Neural progenitor cell (in vitro differentiated cells): ENCODE measurements around the gene HLA-DQB2.

Experiments used
- EZH2 ChIP-seq: fragments of 200-600 bp; sonication (generic); IDR thresholded peaks from 2 replicates; pipeline ENCODE4 v1.6.1; 2017; ENCODE audit warnings: antibody characterized with exemption, mild to moderate bottlenecking, moderate library complexity
- EZH2phosphoT487 ChIP-seq: fragments of 200-600 bp; sonication (generic); IDR thresholded peaks from 2 replicates; pipeline ENCODE4 v1.6.1; 2017; ENCODE audit warnings: antibody characterized with exemption
- TF ChIP-seq, protein P1 (sequence below): fragments of 200-600 bp; sonication (generic); IDR thresholded peaks from 2 replicates; pipeline ENCODE4 v1.5.1; 2017; ENCODE audit warnings: antibody characterized with exemption, mild to moderate bottlenecking

- TF ChIP-seq, protein P1, sequence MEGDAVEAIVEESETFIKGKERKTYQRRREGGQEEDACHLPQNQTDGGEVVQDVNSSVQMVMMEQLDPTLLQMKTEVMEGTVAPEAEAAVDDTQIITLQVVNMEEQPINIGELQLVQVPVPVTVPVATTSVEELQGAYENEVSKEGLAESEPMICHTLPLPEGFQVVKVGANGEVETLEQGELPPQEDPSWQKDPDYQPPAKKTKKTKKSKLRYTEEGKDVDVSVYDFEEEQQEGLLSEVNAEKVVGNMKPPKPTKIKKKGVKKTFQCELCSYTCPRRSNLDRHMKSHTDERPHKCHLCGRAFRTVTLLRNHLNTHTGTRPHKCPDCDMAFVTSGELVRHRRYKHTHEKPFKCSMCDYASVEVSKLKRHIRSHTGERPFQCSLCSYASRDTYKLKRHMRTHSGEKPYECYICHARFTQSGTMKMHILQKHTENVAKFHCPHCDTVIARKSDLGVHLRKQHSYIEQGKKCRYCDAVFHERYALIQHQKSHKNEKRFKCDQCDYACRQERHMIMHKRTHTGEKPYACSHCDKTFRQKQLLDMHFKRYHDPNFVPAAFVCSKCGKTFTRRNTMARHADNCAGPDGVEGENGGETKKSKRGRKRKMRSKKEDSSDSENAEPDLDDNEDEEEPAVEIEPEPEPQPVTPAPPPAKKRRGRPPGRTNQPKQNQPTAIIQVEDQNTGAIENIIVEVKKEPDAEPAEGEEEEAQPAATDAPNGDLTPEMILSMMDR: no peak
- TF ChIP-seq EZH2: no peak
- no peak for TF ChIP-seq EZH2phosphoT487
Measured at GRCh38 chr6:32738126-32738525, 25.2 kb downstream of the HLA-DQB2 start.
